Measurements from ENCODE around the gene SPTLC2. TPM values are rescaled to one million over a fixed set of nuclear protein-coding genes. Genes with fewer than 3 reads are reported as not detected.

SPTLC2 gene
- total and polyA plus RNA-seq, 2 of the 13 experiments (the other 11 are each of a cell fraction or from before 2014, with no cell fraction given): 17.4 to 17.5 TPM

GRCh38 chr14:77582511-77582910 is 33.9 kb downstream of the SPTLC2 start:
- intact Hi-C loops (cut with micrococcal nuclease; ENCODE audit: unreplicated experiment): no loop called here
- Histone ChIP-seq H3K9me3 (ENCODE audit: low read length) (no peaks in the 10 kb centered on the region), H3K27ac (ENCODE audit: extremely low read length, insufficient read depth, low read length) (no peak overlapping the region), H3K27me3 (ENCODE audit: control insufficient read depth in 1 of 2, insufficient read depth in 2 of 2, low read length in 2 of 2) (no peaks in the 10 kb centered on the region), H4K20me1 (ENCODE audit: insufficient read depth, low read length) (no peaks in the 10 kb centered on the region), H3K4me3 (replicated peaks in 1 of 3; ENCODE audit: insufficient read depth in 1 of 3, low read depth in 2 of 3, low read length in 3 of 3) (no peak overlapping the region), H3K9ac (ENCODE audit: insufficient read depth, low read depth, low read length) (no peak overlapping the region), H3K36me3 (replicated peaks in 1 of 2; ENCODE audit: control insufficient read depth in 1 of 2, insufficient read depth in 2 of 2, low read length in 2 of 2) (peaks cover 0 to 2% of the 10 kb centered on the region in 2 experiments; a peak in 1 of 5 replicates), H3K4me2 (ENCODE audit: low read depth, low read length) (no peak overlapping the region), H3K4me1 (ENCODE audit: insufficient read depth, low read length) (peaks cover 10% of the 10 kb centered on the region), H2AFZ (ENCODE audit: low read length) (no peak overlapping the region), H3K79me2 (ENCODE audit: insufficient read depth, low read length) (peaks cover 9% of the 10 kb centered on the region)
- POLR2A ChIA-PET: no interaction called here
- ATAC-seq (no peak), DNase-seq (ENCODE audit: low spot score) (no peak), FAIRE-seq (no peak)
- CTCF ChIA-PET (ENCODE audit: low intra/inter-chr PET ratio, low total read pairs): no interaction called here
- 98% methylated on average over 3 of the region's 3 CpGs for WGBS (ENCODE audit: low lambda C conversion rate)
- TF ChIP-seq ZNF878 (CRISPR knock-in tag; IDR thresholded peaks at IDR 0.05): no peak
- no peak for TF ChIP-seq CENPBD1 (CRISPR knock-in tag; IDR thresholded peaks at IDR 0.05; ENCODE audit: borderline replicate concordance, low read depth)
- TF ChIP-seq ZNF263 (CRISPR knock-in tag; IDR thresholded peaks at IDR 0.05): no peak
- TF ChIP-seq MIXL1 (CRISPR knock-in tag; IDR thresholded peaks at IDR 0.05): no peak
- TF ChIP-seq TAF1 (CRISPR knock-in tag; IDR thresholded peaks at IDR 0.05): no peak
- TF ChIP-seq ZFP62 (CRISPR knock-in tag; IDR thresholded peaks at IDR 0.05): no peak
- TF ChIP-seq ZNF367 (CRISPR knock-in tag; IDR thresholded peaks at IDR 0.05; ENCODE audit: borderline replicate concordance): no peak
- TF ChIP-seq ZBTB20 (CRISPR knock-in tag; IDR thresholded peaks at IDR 0.05; ENCODE audit: borderline replicate concordance, low read depth): no peak
- TF ChIP-seq JARID2 (CRISPR knock-in tag; IDR thresholded peaks at IDR 0.05; ENCODE audit: insufficient replicate concordance): no peak
- TF ChIP-seq ZNF83 (CRISPR knock-in tag; IDR thresholded peaks at IDR 0.05; ENCODE audit: borderline replicate concordance): no peak
- TF ChIP-seq KLF12 (CRISPR knock-in tag; IDR thresholded peaks at IDR 0.05; ENCODE audit: borderline replicate concordance): no peak
- no peak for TF ChIP-seq ZBTB1 (CRISPR knock-in tag; IDR thresholded peaks at IDR 0.05; ENCODE audit: borderline replicate concordance)
- no TSS peak for BruUV-seq (replicated peaks)
- in situ Hi-C loops (cut with HindIII; ENCODE audit: extremely low pct_ligation_motif_present, low pct_unique_long_range_greater_than_20kb): no loop called here
